Epidermal melanocyte (primary cell): Measurements from ENCODE around the gene MTMR3.
"Not testable (repeated sequence)": the region's sequence is repeated elsewhere in the genome, so short reads cannot be mapped to it uniquely, and the experiment has no call there.

ENCODE experiments used
- DNase-seq: peaks from one replicate; pipeline ENCODE4 v3.0.0; 2011; ENCODE audit warnings: low spot score; ENCODE audit not compliant: insufficient read length

Gene MTMR3

DNA sequence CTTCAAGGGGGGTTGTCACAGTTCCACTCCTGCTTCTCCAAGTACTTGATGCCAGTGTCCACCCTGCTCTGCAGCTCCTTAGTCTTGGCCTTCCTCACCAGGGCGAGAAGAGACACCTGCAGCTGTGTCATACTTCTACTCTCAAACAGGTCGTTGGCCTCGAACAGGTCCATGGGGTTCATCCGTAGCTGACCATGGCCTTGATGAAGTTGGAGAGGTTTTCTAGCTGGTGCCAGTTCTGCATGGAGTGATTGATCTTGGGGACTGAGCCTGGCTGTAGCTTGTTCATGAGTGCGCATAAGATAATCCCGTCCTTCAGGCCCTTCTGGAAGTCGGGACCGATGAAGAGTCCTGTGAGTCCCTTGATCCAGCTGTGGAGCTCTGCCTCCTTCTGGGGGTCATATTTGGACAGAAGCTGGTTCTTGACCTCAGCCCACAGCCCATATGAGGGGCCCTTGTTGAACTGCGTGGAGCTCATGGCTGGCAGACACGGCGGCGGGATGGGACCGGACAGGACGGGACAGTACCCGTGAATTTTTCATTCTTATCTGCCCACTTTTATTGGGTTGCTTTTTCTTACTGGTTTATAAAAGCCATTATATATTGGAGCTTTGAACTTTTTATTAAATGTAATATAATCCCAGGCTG is 163.9 kb downstream of the MTMR3 start:
- no peak for DNase-seq

DNA sequence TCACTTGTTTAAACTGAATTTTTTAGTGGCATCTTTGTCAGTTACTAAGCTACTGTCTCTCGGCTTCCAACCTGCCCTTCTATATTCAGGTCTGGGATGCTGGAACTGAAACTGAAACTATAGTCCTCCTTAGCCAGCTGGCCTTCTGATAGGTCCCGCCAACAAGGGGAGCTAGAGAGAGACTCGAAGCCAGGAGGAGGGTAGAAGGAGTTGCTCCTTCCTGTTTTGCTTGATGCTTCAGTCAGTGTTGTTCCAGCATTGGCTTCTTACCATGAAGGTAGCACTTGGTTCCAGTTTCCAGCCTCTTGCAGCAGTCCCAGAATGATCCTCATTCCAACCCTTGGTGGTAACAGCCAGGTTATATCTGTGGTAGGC is 164.4 kb downstream of the MTMR3 start:
- DNase-seq, result no peak

DNA sequence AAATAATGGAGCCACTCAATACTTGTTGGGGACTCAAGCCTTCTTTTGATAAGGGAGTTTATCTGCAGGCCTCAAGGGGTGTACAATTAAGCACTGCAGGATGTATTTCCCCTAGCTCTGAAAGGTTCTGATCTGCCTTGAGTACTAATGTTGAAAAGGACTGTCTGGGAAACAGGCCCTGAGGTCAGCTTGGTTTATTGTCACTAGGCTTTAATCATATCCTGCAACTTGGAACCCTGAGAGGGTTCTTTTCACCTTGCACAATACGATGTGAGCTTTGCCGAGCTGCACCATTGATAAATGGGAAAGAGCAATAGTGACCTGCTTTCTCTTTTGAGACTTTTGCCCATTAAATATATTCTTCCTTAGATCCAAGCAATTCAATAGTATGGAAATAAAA is 165.7 kb downstream of the MTMR3 start:
- DNase-seq, result no peak

DNA sequence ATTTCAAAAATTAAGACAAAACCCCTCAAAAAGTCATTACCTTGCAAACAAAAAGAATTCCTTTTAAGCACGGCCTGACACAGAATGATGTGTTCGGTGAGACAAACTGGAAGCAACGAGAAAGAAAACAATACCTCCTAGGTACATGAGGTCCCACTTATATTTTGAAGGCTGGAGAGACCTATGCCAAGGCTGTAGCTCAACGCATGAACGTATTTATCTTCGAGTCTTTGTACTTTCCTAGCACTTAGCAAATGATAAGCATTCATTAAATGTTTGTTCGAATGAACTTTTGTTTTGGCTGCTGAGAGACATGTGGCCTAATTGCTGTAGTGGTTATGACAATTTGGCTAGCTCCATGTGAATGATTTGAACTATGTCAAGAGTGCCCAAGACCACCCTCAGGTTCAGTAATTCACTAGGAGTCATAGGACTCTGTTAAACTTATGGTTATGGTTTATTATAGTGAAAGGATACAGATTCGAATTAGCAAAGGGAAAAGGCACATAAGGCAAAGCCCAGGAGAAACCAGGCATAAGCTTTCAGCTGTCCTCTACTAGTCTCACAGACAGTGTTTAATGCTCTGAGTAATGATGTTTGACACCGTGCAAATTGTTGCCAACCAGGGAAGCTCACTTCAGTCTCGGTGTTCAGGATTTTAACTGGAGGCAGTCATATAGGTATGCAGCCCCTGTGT is 171.2 kb downstream of the MTMR3 start:
- no peak for DNase-seq

DNA sequence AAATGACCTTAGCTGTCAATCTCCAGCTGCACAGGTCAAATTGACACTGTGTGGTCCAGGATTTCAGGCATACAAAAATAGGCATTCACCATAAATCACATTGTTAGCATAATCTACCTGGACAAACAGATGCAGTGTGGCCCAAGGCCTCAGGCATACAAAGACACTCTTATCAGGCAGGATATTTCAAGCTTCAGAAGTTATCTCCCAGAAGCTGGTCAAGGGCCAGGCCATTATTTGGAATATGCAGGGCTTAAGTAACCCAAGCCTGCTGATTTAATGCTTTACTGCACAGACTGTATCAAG is 171.7 kb downstream of the MTMR3 start:
- no peak for DNase-seq

DNA sequence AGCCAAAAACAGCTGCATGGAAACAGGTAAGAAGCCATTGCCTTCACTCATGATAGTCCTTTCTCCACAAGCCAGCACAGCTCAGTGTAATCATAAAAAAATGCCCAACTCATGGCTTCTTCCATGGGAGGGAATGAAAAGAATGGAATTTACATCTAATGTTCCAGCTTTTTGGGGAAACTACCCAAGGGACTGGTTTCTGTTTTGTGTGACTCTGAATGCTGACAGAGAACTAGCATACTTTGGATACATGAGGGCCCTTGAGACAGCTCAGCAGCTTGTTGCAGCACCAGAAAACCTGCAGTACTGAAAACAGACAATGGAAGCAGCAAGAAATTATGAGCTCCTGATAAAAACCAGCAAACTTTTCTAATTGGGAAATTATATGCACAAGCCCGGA is 173.0 kb downstream of the MTMR3 start:
- DNase-seq, result no peak

DNA sequence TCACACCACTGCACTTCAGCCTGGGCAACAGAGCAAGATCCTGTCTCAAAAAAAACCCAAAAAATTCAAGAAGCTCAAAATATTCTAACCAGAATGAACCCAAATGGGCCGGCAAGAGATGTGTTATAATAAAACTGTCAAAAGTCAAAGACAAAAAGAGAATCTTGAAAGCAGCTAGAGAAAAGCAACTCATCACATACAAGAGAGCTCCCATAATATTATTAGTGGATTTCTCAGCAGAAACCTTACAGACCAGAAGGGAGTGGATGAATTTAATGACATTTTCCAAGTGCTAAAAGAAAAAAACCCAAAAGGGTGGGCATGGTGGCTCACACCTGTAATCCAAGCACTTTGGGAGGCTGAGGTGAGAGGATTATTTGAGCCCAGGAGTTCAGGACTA is 174.4 kb downstream of the MTMR3 start:
- no peak for DNase-seq

DNA sequence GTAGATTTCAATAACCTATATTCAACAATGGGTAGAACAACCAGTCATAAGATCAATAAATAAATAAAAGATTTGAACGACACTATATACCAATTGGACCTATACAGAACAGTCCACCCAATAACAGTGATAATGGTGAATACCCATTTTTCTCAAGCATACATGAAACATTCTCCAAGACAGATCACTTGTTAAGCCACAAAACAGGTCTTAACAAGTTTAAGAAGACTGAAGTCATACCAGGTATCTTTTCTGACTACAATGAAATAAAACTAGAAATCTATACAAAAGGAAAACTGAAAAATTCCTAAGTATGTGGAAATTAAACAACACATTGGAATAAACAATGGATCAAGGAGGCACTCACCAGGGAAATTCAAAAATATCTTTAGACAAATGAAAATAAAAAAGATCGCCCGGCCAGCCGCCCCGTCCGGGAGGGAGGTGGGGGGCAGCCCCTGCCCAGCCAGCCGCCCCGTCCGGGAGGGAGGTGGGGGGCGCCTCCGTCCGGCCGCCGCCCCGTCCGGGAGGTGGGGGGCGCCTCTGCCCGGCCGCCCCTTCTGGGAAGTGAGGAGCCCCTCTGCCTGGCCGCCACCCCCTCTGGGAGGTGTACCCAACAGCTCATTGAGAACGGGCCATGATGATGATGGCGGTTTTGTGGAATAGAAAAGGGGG is 176.5 kb downstream of the MTMR3 start:
- DNase-seq, result not testable (repeated sequence)

DNA sequence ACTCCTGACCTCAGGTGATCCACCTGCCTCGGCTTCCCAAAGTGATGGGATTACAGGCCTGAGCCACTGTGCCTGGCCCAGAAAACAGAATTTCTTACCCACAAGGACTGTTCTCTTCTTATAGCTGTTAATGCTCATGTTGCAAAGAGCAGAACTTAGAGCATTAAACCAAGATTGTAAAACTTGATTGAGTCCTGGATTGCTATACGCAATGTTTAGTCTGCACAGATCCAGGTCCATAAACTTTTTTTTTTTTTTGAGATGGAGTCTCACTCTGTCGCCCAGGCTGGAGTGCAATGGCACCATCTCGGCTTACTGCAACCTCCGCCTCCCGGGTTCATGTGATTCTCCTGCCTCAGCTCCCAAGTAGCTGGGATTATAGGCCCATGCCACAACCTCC is 178.1 kb downstream of the MTMR3 start:
- not testable (repeated sequence) for DNase-seq

DNA sequence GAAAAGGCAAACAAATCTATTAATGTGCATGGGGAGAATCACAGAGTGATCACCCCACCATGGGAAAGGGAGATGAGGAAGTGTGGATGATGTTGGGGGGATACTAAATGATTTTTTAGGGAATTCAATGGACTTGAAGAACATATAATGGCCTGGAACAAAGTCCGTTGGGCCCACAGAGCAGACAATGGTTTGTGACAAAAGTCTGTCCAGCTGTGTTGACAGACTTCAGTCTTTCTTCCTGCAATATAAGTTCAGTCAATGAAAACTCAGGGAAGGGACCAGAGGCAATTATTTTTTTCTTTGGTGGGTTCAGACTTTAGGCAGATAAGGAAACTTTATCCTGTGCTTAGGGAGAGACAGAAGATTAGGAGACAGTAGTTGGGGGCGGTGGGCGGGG is 179.3 kb downstream of the MTMR3 start:
- DNase-seq, result no peak

DNA sequence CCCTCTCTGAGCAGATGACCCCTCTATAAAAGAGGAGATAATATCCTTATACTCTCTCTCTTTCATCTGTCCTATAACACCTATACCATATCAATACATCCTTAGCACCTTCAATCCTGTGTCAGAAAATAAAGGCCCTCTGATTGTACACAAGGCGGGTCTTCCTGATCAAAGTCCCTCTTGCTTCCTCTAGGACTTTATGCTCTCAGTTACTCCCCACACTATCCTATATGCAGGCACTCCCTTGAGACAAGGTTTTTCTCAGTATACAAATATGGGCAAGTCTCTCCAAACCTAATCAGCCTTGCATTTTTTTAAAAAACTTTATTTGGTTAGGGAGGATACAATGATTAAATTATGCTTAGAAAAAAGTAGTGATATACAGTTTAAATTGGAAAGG is 180.0 kb downstream of the MTMR3 start:
- no peak for DNase-seq

DNA sequence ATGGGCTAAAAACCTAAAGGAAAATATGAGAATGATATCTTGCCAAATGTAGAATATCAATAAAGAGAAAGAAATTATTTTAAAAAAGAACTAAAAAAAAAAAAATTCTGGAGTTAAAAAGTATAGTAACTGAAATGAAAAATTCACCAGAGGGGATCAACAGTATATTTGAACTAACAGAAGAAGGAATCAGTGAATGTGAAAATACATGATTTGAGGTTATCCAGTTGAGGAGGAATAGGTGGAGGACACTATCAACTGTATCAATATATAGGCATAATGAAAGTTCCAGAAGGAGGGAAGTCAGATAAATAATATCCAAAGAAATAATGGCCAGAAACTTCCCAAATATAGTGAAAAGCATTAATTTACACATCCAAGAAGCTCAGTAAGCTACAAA is 181.2 kb downstream of the MTMR3 start:
- no peak for DNase-seq

DNA sequence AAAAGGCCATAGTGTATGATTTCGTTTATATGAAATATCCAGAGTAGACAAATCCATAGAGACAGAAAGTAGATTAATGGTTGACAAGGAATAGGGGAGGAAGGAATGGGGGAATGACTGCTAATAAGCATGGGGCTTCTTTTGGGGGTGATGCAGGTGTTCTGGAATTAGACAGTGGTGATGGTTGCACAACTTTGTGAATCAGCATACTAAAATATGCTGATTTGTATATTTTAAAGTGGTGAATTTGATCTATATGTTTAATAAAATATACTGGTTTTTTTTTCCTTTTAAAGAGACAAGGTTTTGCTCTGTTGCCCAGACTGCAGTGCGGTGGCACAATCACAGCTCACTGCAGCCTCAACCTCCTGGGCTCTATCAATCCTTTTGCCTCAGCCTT is 190.8 kb downstream of the MTMR3 start:
- DNase-seq, result no peak

DNA sequence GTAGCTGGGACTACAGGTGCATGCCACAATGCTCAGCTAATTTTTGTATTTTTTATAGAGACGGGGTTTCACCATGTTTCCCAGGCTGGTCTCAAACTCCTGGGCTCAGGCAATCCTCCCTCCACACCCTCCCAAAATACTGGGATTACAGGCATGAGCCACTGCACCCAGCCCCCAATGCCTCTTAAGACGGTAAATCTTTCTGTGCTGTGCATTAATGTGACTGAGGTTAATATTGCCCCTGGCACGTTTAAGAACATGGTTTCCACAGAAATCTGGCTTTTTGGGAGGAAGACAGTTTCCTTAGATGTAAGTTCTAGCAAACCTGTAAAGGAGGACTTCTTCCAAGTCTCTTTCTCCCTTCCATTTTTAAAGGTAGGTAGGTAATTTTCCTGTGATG is 191.2 kb downstream of the MTMR3 start:
- no peak for DNase-seq

DNA sequence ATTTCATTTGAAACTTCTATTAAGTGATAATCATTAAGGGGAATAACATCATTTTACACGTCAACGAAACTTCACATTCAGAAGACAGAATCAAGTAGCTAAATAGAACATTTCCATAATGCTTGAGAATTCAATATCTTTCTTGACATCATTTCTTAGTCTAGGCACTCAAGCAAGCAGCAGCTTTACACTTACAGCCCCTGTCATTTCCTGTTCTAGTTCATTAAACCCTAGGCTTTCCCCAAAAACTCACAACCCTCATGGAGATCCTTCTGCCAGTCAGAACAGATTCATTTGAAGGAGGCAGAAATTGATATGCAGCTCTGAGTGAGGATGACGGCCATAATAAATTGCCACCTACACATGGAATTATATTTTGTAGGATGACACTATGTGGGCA is 192.0 kb downstream of the MTMR3 start:
- no peak for DNase-seq

DNA sequence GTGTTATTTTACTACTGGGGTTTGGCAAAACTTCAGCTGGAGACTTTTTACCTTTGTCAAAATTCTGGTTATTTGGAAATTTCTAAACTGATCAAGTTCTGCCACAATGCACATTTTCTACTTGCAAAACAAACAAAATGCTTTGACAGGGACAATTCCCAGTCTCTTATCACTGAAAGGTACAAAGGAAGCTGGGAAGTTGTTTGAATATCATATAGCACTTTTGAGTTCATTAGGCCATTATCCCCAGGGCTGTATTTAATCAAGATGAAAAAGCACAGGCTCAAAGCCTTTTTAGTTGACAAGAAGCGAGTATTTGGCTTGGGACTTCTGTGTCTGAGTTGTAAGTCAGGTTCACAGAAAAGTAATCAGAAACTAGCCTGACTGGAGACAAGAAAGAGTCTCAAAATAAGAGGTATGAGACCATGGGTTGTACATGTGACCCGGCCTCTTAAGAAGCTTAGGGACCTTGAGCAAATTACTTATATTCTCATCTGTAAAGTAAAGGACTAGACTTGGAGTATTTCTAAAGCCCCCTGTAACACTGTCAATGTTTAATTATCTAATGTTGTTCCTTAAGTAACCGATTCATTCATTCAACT is 194.4 kb downstream of the MTMR3 start:
- DNase-seq, result no peak

DNA sequence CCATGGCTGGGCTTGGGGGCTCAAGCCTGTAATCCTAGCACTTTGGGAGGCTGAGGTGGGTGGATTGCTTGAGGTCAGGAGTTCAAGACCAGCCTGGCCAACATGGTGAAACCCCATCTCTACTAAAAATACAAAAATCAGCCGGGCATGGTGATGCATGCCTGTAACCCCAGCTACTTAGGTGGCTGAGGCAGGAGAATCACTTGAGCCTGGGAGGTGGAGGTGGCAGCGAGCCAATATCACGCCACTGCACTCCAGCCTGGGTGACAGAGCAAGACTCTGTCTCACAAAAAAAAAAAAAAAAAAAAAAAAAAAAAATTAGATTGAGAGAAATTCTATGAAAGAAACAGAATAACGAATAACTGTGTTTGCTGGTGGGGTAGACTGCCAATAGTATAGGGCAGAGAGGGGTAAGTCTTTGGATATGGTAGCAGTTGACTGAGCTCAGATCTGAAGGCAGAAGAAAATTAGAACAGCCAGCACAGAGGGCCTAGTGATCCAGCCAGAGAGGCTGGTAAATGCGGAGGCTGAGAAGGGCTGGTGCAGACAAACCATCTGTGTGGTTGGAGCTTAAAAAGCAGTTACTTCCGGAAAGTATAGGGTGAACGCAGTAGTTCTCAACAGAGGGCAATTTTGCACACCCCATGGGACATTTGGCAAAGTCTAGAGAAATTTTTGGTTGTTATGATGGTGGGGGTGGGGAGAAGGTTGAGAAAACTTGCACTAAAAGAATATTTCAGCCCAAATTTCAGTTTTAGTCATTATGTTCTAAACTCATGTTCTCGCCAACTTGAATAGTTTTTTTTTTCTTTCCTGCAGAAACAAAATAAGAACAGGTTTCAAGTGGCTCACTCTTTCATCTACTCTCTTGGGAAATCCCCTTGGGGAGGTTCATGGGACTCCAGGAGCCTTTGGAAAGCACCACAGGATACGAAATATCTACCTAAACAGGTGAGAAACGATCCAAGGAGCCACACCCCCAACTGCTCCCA is 195.6 kb downstream of the MTMR3 start:
- no peak for DNase-seq

DNA sequence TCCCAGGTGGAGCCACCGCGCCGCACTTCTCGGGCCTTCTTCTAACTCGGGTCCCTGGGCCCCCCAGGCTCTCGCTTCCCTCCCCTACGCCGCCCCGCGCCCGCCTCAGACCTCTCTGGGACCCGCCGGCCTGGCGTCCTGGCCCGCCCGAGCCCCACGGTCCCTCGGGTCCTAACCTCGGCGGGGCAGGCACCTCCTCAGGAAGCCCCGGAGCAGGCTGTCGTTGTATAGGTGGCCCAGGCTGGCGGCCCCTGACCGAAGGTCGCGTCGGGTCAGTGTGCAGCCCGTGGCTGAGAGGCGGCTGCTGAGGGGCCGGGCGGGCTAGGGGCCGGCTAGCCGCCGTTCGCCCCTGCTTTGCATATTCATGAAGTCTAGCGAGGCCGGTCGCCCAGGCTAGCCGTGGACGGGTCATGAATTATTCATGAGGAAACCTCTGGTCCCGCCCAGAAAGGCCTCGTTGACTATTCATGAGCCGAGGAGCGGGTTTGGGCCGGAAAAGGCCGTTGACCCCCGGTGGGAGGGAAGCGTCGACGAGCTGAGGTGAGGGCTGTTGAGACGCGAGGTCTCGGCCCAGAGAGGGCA is 197.1 kb downstream of the MTMR3 start, which contains the start of gene HORMAD2:
TSS of gene HORMAD2 (plus strand) at position 513 of the 582 bp plus-strand sequence. CDS start 13,489 bp downstream, outside the sequence.
- no peak for DNase-seq
